Measurements from ENCODE around the gene RUNX1.

Gene RUNX1

DNA sequence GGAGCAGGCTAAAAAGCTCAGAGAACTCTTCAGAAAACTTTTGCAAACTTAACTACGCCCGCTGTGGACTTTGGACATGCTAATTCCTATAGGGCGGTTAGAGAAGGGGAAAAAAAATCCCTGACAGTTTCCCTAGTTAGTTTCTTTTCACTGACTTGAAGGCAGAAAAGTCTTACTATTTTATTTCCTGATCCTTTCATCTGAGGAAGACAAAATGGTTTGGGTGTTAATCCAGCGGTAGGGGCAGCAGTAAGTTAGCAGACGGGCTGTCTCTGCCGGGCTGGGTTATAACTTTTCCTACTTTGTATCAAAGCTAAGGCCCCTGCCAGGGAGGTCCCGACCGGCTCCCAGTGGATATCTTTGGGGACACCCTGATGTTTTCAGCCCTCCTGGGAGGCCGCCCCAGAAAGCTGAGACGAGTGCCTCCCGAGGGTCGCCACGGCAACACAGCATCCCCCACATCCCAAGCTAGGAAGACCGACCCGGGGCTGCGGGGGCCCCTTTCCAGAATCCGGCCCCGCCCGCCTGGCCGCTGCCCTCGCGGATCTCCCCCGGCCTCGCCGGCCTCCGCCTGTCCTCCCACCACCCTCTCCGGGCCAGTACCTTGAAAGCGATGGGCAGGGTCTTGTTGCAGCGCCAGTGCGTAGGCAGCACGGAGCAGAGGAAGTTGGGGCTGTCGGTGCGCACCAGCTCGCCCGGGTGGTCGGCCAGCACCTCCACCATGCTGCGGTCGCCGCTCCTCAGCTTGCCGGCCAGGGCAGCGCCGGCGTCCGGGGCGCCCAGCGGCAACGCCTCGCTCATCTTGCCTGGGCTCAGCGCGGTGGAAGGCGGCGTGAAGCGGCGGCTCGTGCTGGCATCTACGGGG lies 162.6 kb downstream of the RUNX1 start:
- Histone ChIP-seq H3K27ac (peak overlapping the region; percentile 86), H3K9me3 (no peaks in the 10 kb centered on the region), H3K4me1 (ENCODE audit: control insufficient read depth in 1 of 2, insufficient read depth in 1 of 2, low read depth in 1 of 2, low read length in 1 of 2) (peaks cover 81 to 91% of the 10 kb centered on the region in 2 experiments), H3K4me3 (ENCODE audit: low read depth in 1 of 2, low read length in 1 of 2) (peak overlapping the region; percentile 78 to 98), H3K36me3 (no peaks in the 10 kb centered on the region), H3K27me3 (no peaks in the 10 kb centered on the region)
- no peak for TF ChIP-seq CTCF (IDR thresholded peaks at IDR 0.05)

DNA sequence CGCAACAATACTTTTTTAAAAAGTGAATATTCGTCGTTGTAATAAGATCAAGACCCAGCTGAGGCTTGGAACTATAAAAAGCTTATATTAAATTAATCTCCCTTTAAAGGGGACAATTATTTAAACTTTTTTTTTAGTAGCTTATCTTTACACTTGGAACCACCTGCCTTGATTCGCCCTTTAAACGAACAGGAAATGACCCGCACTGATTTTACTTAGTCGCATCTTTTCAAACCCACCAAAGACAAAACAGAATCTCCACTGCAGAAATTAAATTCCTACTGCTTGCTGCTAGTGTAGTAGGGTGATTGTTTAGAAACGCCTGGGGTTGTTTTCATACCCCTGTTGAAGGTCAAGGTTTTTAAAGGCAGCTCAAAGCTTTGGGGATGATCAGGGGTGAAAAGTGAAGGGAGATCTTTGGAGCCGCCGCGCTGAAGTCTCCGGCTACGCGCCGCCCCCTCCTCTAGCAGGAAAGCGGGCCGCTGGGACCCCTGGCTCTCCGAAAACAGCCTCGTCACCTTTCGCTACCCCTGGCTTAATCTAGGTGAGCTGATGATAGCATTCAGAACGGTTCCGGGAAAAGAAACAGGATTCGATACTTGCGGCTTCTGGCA lies 163.4 kb downstream of the RUNX1 start:
- Histone ChIP-seq H3K27ac (peak overlapping the region; percentile 86), H3K4me1 (ENCODE audit: control insufficient read depth in 1 of 2, insufficient read depth in 1 of 2, low read depth in 1 of 2, low read length in 1 of 2) (peaks cover 81 to 91% of the 10 kb centered on the region in 2 experiments), H3K4me3 (ENCODE audit: low read depth in 1 of 2, low read length in 1 of 2) (peak overlapping the region; percentile 78 to 98), H3K27me3 (no peaks in the 10 kb centered on the region), H3K36me3 (no peaks in the 10 kb centered on the region), H3K9me3 (no peaks in the 10 kb centered on the region)
- TF ChIP-seq CTCF (IDR thresholded peaks at IDR 0.05) = no peak

GRCh38 chr21:34885125-34885524 lies 164.0 kb downstream of the RUNX1 start:
- no peaks in the 10 kb centered on the region for H3K27me3 ChIP-seq
- H3K4me1 ChIP-seq (ENCODE audit: control insufficient read depth in 1 of 2, insufficient read depth in 1 of 2, low read depth in 1 of 2, low read length in 1 of 2) = peaks cover 81 to 91% of the 10 kb centered on the region in 2 experiments
- no peak for TF ChIP-seq CTCF (IDR thresholded peaks at IDR 0.05)
- no peaks in the 10 kb centered on the region for H3K36me3 ChIP-seq
- no peaks in the 10 kb centered on the region for H3K9me3 ChIP-seq
- H3K27ac ChIP-seq = peak overlapping the region; percentile 6
- peak overlapping the region; percentile 78 to 98 for H3K4me3 ChIP-seq (ENCODE audit: low read depth in 1 of 2, low read length in 1 of 2)

- no peaks in the 10 kb centered on the region for H3K9me3 ChIP-seq
- no peaks in the 10 kb centered on the region for H3K27me3 ChIP-seq
- peaks cover 86 to 91% of the 10 kb centered on the region in 2 experiments for H3K4me1 ChIP-seq (ENCODE audit: control insufficient read depth in 1 of 2, insufficient read depth in 1 of 2, low read depth in 1 of 2, low read length in 1 of 2)
- no peak overlapping the region for H3K4me3 ChIP-seq (ENCODE audit: low read depth in 1 of 2, low read length in 1 of 2)
- TF ChIP-seq CTCF (IDR thresholded peaks at IDR 0.05) = no peak
- peak overlapping the region; percentile 79 for H3K27ac ChIP-seq
- H3K36me3 ChIP-seq = peaks cover 4% of the 10 kb centered on the region
Measured at GRCh38 chr21:34884346-34884929, 164.7 kb downstream of the RUNX1 start.

DNA sequence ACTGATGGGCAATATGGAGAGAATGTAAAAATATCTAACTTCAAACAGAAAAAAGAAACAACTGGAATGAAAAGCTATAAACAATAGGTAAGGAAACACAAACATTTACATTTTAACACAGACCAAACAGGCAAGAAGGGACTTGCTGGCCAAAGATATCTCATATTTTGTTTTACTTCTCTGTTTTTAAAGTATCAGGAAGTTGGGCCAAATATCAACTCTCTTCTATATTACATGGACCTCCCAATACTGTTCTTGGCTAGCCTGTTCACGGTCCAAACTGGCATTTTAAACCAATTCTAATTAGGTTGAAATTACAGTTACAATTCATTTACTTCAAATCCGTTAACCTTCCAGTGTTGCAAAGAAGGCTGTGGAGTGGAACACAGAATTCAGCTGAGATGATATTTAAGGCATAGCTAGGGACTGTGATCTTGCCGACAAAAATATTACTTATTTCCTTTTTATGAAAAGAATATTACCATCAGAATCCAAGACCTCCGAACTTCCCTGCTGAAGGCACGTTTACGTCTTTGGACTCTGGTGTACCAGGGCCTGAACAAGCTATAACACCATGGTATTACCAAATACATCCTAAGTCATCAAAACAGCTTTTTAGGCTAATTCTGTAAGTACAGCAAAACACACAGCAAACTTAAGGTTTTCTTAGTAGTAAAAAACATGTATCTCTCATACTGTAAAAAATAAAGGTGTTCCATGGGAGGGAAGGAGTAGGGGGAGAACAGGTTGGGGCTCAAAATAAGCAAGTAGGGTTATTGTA lies 165.4 kb downstream of the RUNX1 start:
- Histone ChIP-seq H3K36me3 (peaks cover 7% of the 10 kb centered on the region), H3K4me3 (ENCODE audit: low read depth in 1 of 2, low read length in 1 of 2) (peak overlapping the region in 1 of 2 experiments; percentile 17), H3K4me1 (ENCODE audit: control insufficient read depth in 1 of 2, insufficient read depth in 1 of 2, low read depth in 1 of 2, low read length in 1 of 2) (peaks cover 86 to 87% of the 10 kb centered on the region in 2 experiments), H3K27me3 (no peaks in the 10 kb centered on the region), H3K9me3 (no peaks in the 10 kb centered on the region), H3K27ac (peak overlapping the region; percentile 79)
- TF ChIP-seq CTCF (IDR thresholded peaks at IDR 0.05) = no peak
